ENCODE measurements around the gene COL15A1. TPM values are rescaled to one million over a fixed set of nuclear protein-coding genes. Genes with fewer than 3 reads are reported as not detected.

Gene COL15A1
- total and polyA plus RNA-seq, 2 of the 8 experiments (the other 6 are each of a cell fraction or from before 2014, with no cell fraction given): 0.12 to 0.15 TPM

- TF ChIP-seq BACH1 (IDR thresholded peaks at IDR 0.05; ENCODE audit: low read length): no peak
- no peak for TF ChIP-seq RAD21 (IDR thresholded peaks at IDR 0.05 in 1 of 2, conservative IDR thresholded peaks at IDR 0.05 in 1 of 2; ENCODE audit: low read depth in 2 of 2, low read length in 2 of 2)
- TF ChIP-seq CHD7 (IDR thresholded peaks at IDR 0.05; ENCODE audit: insufficient replicate concordance, low read length): no peak
- TF ChIP-seq SIRT6 (IDR thresholded peaks at IDR 0.05; ENCODE audit: low read length): no peak
These were observed 135.0 kb downstream of the COL15A1 start (continued) for GRCh38 chr9:99078717-99079116.

Measured in H1 (cell line).